ENCODE results near the gene MRPL28. TPM values are rescaled to one million over a fixed set of nuclear protein-coding genes. Genes with fewer than 3 reads are reported as not detected.
"Not testable (repeated sequence)": the region's sequence is repeated elsewhere in the genome, so short reads cannot be mapped to it uniquely, and the experiment has no call there.

Gene MRPL28
- total RNA-seq: 10 to 100 TPM; 67.0 to 78.7 (median 69.0) TPM

- peak within 1 kb of the TSS; percentile 54 to 73 (median 57) for H3K4me3 ChIP-seq
- no peak for TF ChIP-seq POLR2A (IDR thresholded peaks at IDR 0.05)
- TF ChIP-seq POLR2AphosphoS5 (IDR thresholded peaks at IDR 0.05): peak; percentile 29 to 45 (median 34)
- H3K4me1 ChIP-seq: peaks cover 0 to 6% of the 10 kb centered on the region in 2 donors
- intact Hi-C loops (cut with DNase I; ENCODE audit: low total_unique reads): no loop called here
- H3K27ac ChIP-seq: peak within 1 kb of the TSS; percentile 58 to 78
- H3K36me3 ChIP-seq: peaks cover 7% of the 10 kb centered on the region
- DNase-seq (ENCODE audit: low spot score in 2 of 2): peak; percentile 90 to 93
- no peaks in the 10 kb centered on the region for H3K27me3 ChIP-seq
- no peaks in the 10 kb centered on the region for H3K9me3 ChIP-seq
Observed at GRCh38 chr16:370443-370842, at the start of gene MRPL28. Gene MRPL28, minus strand, starts transcription at chr16:370538. Its CDS starts 320 bp downstream, at chr16:370218.

GRCh38 chr16:415170-415498 is 44.8 kb upstream of the MRPL28 start:
- H3K4me3 ChIP-seq; DNase-seq (ENCODE audit: low spot score in 2 of 2); H3K27ac ChIP-seq; H3K4me1 ChIP-seq; intact Hi-C loops (cut with DNase I; ENCODE audit: low total_unique reads); H3K27me3 ChIP-seq; H3K36me3 ChIP-seq; H3K9me3 ChIP-seq: not testable (repeated sequence)

GRCh38 chr16:414395-415169 is 44.2 kb upstream of the MRPL28 start:
- Histone ChIP-seq H3K4me3 (no peak overlapping the region), H3K27ac (no peak overlapping the region), H3K36me3 (no peaks in the 10 kb centered on the region), H3K4me1 (no peaks in the 10 kb centered on the region), H3K27me3 (no peaks in the 10 kb centered on the region), H3K9me3 (no peaks in the 10 kb centered on the region)
- intact Hi-C loops (cut with DNase I; ENCODE audit: low total_unique reads): no loop called here
- TF ChIP-seq CTCF (IDR thresholded peaks at IDR 0.05): no peak
- TF ChIP-seq POLR2AphosphoS5 (IDR thresholded peaks at IDR 0.05): no peak
- no peak for TF ChIP-seq POLR2A (IDR thresholded peaks at IDR 0.05)
- no peak for DNase-seq (ENCODE audit: low spot score in 2 of 2)

- Histone ChIP-seq H3K9me3 (no peaks in the 10 kb centered on the region), H3K36me3 (no peaks in the 10 kb centered on the region), H3K27ac (no peak overlapping the region), H3K4me3 (no peak overlapping the region), H3K27me3 (no peaks in the 10 kb centered on the region), H3K4me1 (no peaks in the 10 kb centered on the region)
- TF ChIP-seq POLR2AphosphoS5 (IDR thresholded peaks at IDR 0.05) (no peak), CTCF (IDR thresholded peaks at IDR 0.05) (no peak), POLR2A (IDR thresholded peaks at IDR 0.05) (no peak)
- no peak for DNase-seq (ENCODE audit: low spot score in 2 of 2)
- intact Hi-C loops (cut with DNase I; ENCODE audit: low total_unique reads): no loop called here
Observed at GRCh38 chr16:411576-412265, 41.4 kb upstream of the MRPL28 start.

GRCh38 chr16:410516-411178 is 40.3 kb upstream of the MRPL28 start:
- DNase-seq (ENCODE audit: low spot score in 2 of 2): no peak

More at GRCh38 chr16:410516-411178, 40.3 kb upstream of the MRPL28 start:
- Histone ChIP-seq H3K9me3 (no peaks in the 10 kb centered on the region), H3K27ac (no peak overlapping the region), H3K36me3 (no peaks in the 10 kb centered on the region), H3K4me1 (no peaks in the 10 kb centered on the region), H3K4me3 (no peak overlapping the region), H3K27me3 (no peaks in the 10 kb centered on the region)
- intact Hi-C loops (cut with DNase I; ENCODE audit: low total_unique reads): no loop called here
- TF ChIP-seq CTCF (IDR thresholded peaks at IDR 0.05): no peak
